Stimulated activated naive CD4-positive, alpha-beta T cell (primary cell): ENCODE data around the gene HPCAL1.

ENCODE experiments used
- DNase-seq, 6 experiments: peaks; one replicate each; lab custom pipeline; 2025; lab: John Stamatoyannopoulos, UW

The HPCAL1 gene

GRCh38 chr2:10390369-10390801, 87.7 kb downstream of the HPCAL1 start:
- no peak for DNase-seq

GRCh38 chr2:10392100-10392499, 89.4 kb downstream of the HPCAL1 start:
- no peak for DNase-seq

GRCh38 chr2:10392548-10392947, 89.8 kb downstream of the HPCAL1 start:
- no peak for DNase-seq

GRCh38 chr2:10392951-10393639, 90.4 kb downstream of the HPCAL1 start:
- no peak for DNase-seq

GRCh38 chr2:10393640-10393982, 90.9 kb downstream of the HPCAL1 start:
- DNase-seq = no peak

- no peak for DNase-seq
These were observed 93.2 kb downstream of the HPCAL1 start for GRCh38 chr2:10395893-10396292.

GRCh38 chr2:10396464-10396863, 93.8 kb downstream of the HPCAL1 start:
- no peak for DNase-seq

- no peak for DNase-seq
These were observed 94.7 kb downstream of the HPCAL1 start for GRCh38 chr2:10397297-10397875.

- no peak for DNase-seq
These were observed 95.2 kb downstream of the HPCAL1 start for GRCh38 chr2:10397878-10398277.

- no peak for DNase-seq
These were observed 95.8 kb downstream of the HPCAL1 start for GRCh38 chr2:10398496-10398895.

- DNase-seq = no peak
These were observed 96.7 kb downstream of the HPCAL1 start for GRCh38 chr2:10399358-10399757.

- no peak for DNase-seq
These were observed 97.3 kb downstream of the HPCAL1 start for GRCh38 chr2:10400002-10400401.

- no peak for DNase-seq
These were observed 97.9 kb downstream of the HPCAL1 start for GRCh38 chr2:10400568-10400977.

GRCh38 chr2:10400978-10401951, 98.6 kb downstream of the HPCAL1 start:
- DNase-seq = no peak

- DNase-seq = no peak
These were observed 99.4 kb downstream of the HPCAL1 start for GRCh38 chr2:10402062-10402585.

GRCh38 chr2:10402653-10403215, 100.0 kb downstream of the HPCAL1 start:
- DNase-seq = no peak

GRCh38 chr2:10404324-10405143, 101.8 kb downstream of the HPCAL1 start:
- no peak for DNase-seq

GRCh38 chr2:10405448-10405847, 102.7 kb downstream of the HPCAL1 start:
- DNase-seq = no peak

GRCh38 chr2:10406016-10406415, 103.3 kb downstream of the HPCAL1 start:
- no peak for DNase-seq

GRCh38 chr2:10406491-10407188, 103.9 kb downstream of the HPCAL1 start:
- peak in 1 of 6 experiments; percentile 17 for DNase-seq

GRCh38 chr2:10407432-10407831, 104.7 kb downstream of the HPCAL1 start:
- DNase-seq = no peak
